GM21526 (cell line): ENCODE data around the gene KCNQ5.

Source experiments
- ATAC-seq: cut with Tn5 transposase; IDR thresholded peaks from one replicate; pipeline ENCODE4 v1.9.1; 2021; ENCODE audit warnings: moderate library complexity; ENCODE audit not compliant: unreplicated experiment, low FRiP score

KCNQ5 gene

GRCh38 chr6:73081955-73082354 is 460.1 kb downstream of the KCNQ5 start:
- ATAC-seq = no peak

- ATAC-seq = no peak
Measured at GRCh38 chr6:73083886-73084285, 462.0 kb downstream of the KCNQ5 start.

- ATAC-seq = no peak
Measured at GRCh38 chr6:73085443-73085871, 463.6 kb downstream of the KCNQ5 start.

GRCh38 chr6:73086726-73087125 is 464.9 kb downstream of the KCNQ5 start:
- no peak for ATAC-seq

- peak; percentile 80 for ATAC-seq
Measured at GRCh38 chr6:73088138-73088813, 466.4 kb downstream of the KCNQ5 start.

- no peak for ATAC-seq
Measured at GRCh38 chr6:73104921-73105320, 483.1 kb downstream of the KCNQ5 start.

GRCh38 chr6:73107016-73107415 is 485.2 kb downstream of the KCNQ5 start:
- no peak for ATAC-seq

- no peak for ATAC-seq
Measured at GRCh38 chr6:73108949-73109348, 487.1 kb downstream of the KCNQ5 start.

GRCh38 chr6:73109659-73110058 is 487.8 kb downstream of the KCNQ5 start:
- ATAC-seq = no peak

GRCh38 chr6:73116330-73116729 is 494.5 kb downstream of the KCNQ5 start:
- no peak for ATAC-seq

GRCh38 chr6:73121421-73121993 is 499.6 kb downstream of the KCNQ5 start:
- no peak for ATAC-seq

GRCh38 chr6:73123632-73124329 is 501.9 kb downstream of the KCNQ5 start:
- ATAC-seq = peak; percentile 73

- ATAC-seq = peak; percentile 93
Measured at GRCh38 chr6:73129653-73130443, 508.0 kb downstream of the KCNQ5 start.

GRCh38 chr6:73131706-73132105 is 509.8 kb downstream of the KCNQ5 start:
- no peak for ATAC-seq

GRCh38 chr6:73134588-73134987 is 512.7 kb downstream of the KCNQ5 start:
- ATAC-seq = no peak

- ATAC-seq = no peak
Measured at GRCh38 chr6:73139681-73140383, 518.0 kb downstream of the KCNQ5 start.

- ATAC-seq = no peak
Measured at GRCh38 chr6:73143551-73143950, 521.7 kb downstream of the KCNQ5 start.

- ATAC-seq = no peak
Measured at GRCh38 chr6:73144516-73144915, 522.7 kb downstream of the KCNQ5 start.

- ATAC-seq = no peak
Measured at GRCh38 chr6:73145690-73146089, 523.8 kb downstream of the KCNQ5 start.

GRCh38 chr6:73151732-73152131 is 529.9 kb downstream of the KCNQ5 start:
- ATAC-seq = no peak
